ENCODE results near the gene SCTR. TPM values are rescaled to one million over a fixed set of nuclear protein-coding genes. Genes with fewer than 3 reads are reported as not detected.

The SCTR gene
- polyA plus RNA-seq, 3 donors = not detected

DNA sequence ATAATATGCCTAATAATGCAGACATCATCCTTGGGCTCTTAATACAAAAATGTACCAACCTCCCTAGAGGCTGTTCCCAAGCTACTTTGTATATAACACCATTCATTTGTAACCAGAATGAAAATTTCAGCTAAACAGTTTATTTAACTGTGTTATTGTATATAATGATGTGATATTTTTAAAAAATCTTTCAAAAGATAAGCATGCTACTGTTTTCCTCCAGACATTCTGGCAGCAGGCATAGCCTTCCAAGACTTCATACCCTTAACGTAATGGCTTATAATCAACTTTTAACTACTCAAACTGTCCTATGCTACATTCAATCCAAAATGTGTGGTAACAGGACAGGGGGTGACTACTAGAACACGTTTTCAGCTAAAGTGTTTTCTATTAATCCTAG lies 41.2 kb upstream of the SCTR start:
- H3K27me3 Mint-ChIP-seq (ENCODE audit: low read depth in 3 of 3) = peaks cover 2% of the 10 kb centered on the region in 3 donors
- Histone ChIP-seq H3K27ac (ENCODE audit: low read depth in 1 of 2, low read length in 2 of 2) (no peak overlapping the region), H3K4me1 (ENCODE audit: control insufficient read depth in 1 of 2, insufficient read depth in 2 of 2, low read length in 2 of 2) (no peaks in the 10 kb centered on the region), H3K36me3 (replicated peaks in 1 of 2; ENCODE audit: control insufficient read depth in 1 of 2, insufficient read depth in 2 of 2, low read length in 2 of 2) (no peaks in the 10 kb centered on the region), H2AFZ (ENCODE audit: insufficient read depth, low read depth, low read length, poor library complexity, severe bottlenecking) (no peak overlapping the region), H3K9me3 (replicated peaks in 1 of 2; ENCODE audit: control insufficient read depth in 1 of 2, insufficient read depth in 1 of 2, low read length in 2 of 2) (no peaks in the 10 kb centered on the region), H3K27me3 (ENCODE audit: control insufficient read depth in 2 of 2, insufficient read depth in 2 of 2, low read length in 2 of 2) (no peaks in the 10 kb centered on the region), H4K20me1 (ENCODE audit: insufficient read depth, low read length) (no peaks in the 10 kb centered on the region), H3K9ac (ENCODE audit: insufficient read depth, low read length, poor library complexity, severe bottlenecking) (no peak overlapping the region), H3K4me2 (replicated peaks; ENCODE audit: extremely low read depth, low read length, poor library complexity, severe bottlenecking) (no peak overlapping the region), H3K79me2 (ENCODE audit: insufficient read depth, low read length) (no peaks in the 10 kb centered on the region), H3K4me3 (replicated peaks in 1 of 3; ENCODE audit: low read depth in 2 of 3, low read length in 3 of 3) (no peak overlapping the region)
- intact Hi-C loops (cut with micrococcal nuclease) = no loop called here
- TF ChIP-seq, protein P1, sequence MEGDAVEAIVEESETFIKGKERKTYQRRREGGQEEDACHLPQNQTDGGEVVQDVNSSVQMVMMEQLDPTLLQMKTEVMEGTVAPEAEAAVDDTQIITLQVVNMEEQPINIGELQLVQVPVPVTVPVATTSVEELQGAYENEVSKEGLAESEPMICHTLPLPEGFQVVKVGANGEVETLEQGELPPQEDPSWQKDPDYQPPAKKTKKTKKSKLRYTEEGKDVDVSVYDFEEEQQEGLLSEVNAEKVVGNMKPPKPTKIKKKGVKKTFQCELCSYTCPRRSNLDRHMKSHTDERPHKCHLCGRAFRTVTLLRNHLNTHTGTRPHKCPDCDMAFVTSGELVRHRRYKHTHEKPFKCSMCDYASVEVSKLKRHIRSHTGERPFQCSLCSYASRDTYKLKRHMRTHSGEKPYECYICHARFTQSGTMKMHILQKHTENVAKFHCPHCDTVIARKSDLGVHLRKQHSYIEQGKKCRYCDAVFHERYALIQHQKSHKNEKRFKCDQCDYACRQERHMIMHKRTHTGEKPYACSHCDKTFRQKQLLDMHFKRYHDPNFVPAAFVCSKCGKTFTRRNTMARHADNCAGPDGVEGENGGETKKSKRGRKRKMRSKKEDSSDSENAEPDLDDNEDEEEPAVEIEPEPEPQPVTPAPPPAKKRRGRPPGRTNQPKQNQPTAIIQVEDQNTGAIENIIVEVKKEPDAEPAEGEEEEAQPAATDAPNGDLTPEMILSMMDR (IDR thresholded peaks at IDR 0.05) = no peak
- no peaks in the 10 kb centered on the region for H3K36me3 Mint-ChIP-seq
- no peak overlapping the region for H3K27ac Mint-ChIP-seq
- H3K4me1 Mint-ChIP-seq = no peaks in the 10 kb centered on the region
- peaks cover 2 to 7% (median 4%) of the 10 kb centered on the region in 7 donors for H3K9me3 Mint-ChIP-seq
- no peak overlapping the region for H3K4me3 Mint-ChIP-seq
- DNase-seq = no peak
- no CpG with 5 or more reads among the region's 2 CpGs for WGBS (ENCODE audit: insufficient coverage)

DNA sequence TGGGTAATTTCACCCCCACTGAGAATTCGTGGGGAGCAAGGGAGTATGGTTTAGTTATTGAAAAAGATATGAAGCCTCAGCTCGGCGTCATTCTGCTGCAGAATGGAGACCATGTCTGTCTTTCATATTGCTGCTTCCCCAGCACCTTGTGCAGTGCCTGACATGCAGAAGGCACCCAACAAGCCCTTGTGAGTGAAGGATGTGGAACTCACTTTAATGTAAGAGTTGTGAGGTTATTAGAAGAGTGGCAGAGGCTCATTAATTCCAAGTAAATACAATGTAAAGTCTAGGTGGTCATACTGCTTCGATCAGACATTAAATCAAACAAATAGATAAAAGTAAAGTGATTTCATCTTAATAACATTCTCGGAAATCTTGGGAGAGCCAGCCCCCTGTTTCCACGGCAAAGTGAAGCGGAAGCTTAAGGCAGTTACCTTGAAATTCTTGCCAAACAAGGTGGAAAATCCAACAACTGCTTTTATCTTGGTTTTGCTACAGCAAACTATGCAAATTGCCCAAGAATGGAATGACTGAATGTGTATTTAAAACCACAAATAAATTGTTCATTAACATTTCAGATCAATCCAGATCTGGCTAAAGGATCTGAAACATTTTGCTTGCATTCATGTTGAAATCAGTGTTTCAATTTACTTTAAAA lies 29.5 kb upstream of the SCTR start:
- no peak overlapping the region for H3K4me3 Mint-ChIP-seq
- H3K4me1 ChIP-seq (ENCODE audit: control insufficient read depth in 1 of 2, insufficient read depth in 2 of 2, low read length in 2 of 2) = no peaks in the 10 kb centered on the region
- TF ChIP-seq, protein P1 (IDR thresholded peaks at IDR 0.05) = no peak
- H3K79me2 ChIP-seq (ENCODE audit: insufficient read depth, low read length) = no peaks in the 10 kb centered on the region
- peaks cover 0 to 2% (median 0%) of the 10 kb centered on the region in 7 donors for H3K9me3 Mint-ChIP-seq
- no peaks in the 10 kb centered on the region for H3K9me3 ChIP-seq (replicated peaks in 1 of 2; ENCODE audit: control insufficient read depth in 1 of 2, insufficient read depth in 1 of 2, low read length in 2 of 2)
- no peak overlapping the region for H3K9ac ChIP-seq (ENCODE audit: insufficient read depth, low read length, poor library complexity, severe bottlenecking)
- no peaks in the 10 kb centered on the region for H4K20me1 ChIP-seq (ENCODE audit: insufficient read depth, low read length)
- 93% methylated on average over 4 of the region's 7 CpGs for WGBS (ENCODE audit: insufficient coverage)
- intact Hi-C loops (cut with micrococcal nuclease) = no loop called here
- H3K27ac Mint-ChIP-seq = no peak overlapping the region
- no peak overlapping the region for H3K4me3 ChIP-seq (replicated peaks in 1 of 3; ENCODE audit: low read depth in 2 of 3, low read length in 3 of 3)
- H3K4me2 ChIP-seq (replicated peaks; ENCODE audit: extremely low read depth, low read length, poor library complexity, severe bottlenecking) = no peak overlapping the region
- H3K36me3 Mint-ChIP-seq = no peaks in the 10 kb centered on the region
- H3K4me1 Mint-ChIP-seq = no peaks in the 10 kb centered on the region
- H3K27me3 Mint-ChIP-seq (ENCODE audit: low read depth in 3 of 3) = peaks cover 5 to 10% (median 5%) of the 10 kb centered on the region in 3 donors
- H3K27me3 ChIP-seq (ENCODE audit: control insufficient read depth in 2 of 2, insufficient read depth in 2 of 2, low read length in 2 of 2) = no peaks in the 10 kb centered on the region
- H3K36me3 ChIP-seq (replicated peaks in 1 of 2; ENCODE audit: control insufficient read depth in 1 of 2, insufficient read depth in 2 of 2, low read length in 2 of 2) = no peaks in the 10 kb centered on the region
- DNase-seq = no peak
- no peak overlapping the region for H3K27ac ChIP-seq (ENCODE audit: low read depth in 1 of 2, low read length in 2 of 2)
- no peak overlapping the region for H2AFZ ChIP-seq (ENCODE audit: insufficient read depth, low read depth, low read length, poor library complexity, severe bottlenecking)

Data from CD14-positive monocyte (primary cell).